RWPE2 (cell line): Measurements from ENCODE around the gene SH3RF1.

Source experiments
- ATAC-seq: fragments of 200-7000 bp; cut with Tn5 transposase; 3 replicates; pipeline ENCODE4 v1.9.1; 2021; ENCODE audit warnings: low read depth
- DNase-seq: peaks from one replicate; pipeline ENCODE4 v3.0.0-alpha.2; 2020; ENCODE audit warnings: low spot score
- H3K27ac ChIP-seq: fragments of 450-650 bp; 2 replicates; pipeline ENCODE4 v1.5.1; 2017; ENCODE audit warnings: mild to moderate bottlenecking; ENCODE audit not compliant: poor library complexity, severe bottlenecking
- H3K27me3 ChIP-seq: fragments of 250-450 bp; sonication (Bioruptor Pico); 2 replicates; pipeline ENCODE4 v1.5.1; 2021; ENCODE audit warnings: mild to moderate bottlenecking, moderate library complexity; ENCODE audit not compliant: insufficient read depth, poor library complexity, severe bottlenecking
- H3K36me3 ChIP-seq: fragments of 250-450 bp; sonication (Bioruptor Pico); 2 replicates; pipeline ENCODE4 v1.5.1; 2020; ENCODE audit warnings: low read depth, mild to moderate bottlenecking, moderate library complexity
- H3K4me1 ChIP-seq: fragments of 250-450 bp; sonication (Bioruptor Pico); 2 replicates; pipeline ENCODE4 v1.5.1; 2021; ENCODE audit warnings: mild to moderate bottlenecking, moderate library complexity; ENCODE audit not compliant: insufficient read depth, poor library complexity, severe bottlenecking
- H3K4me3 ChIP-seq: fragments of 250-450 bp; sonication (Bioruptor Pico); 2 replicates; pipeline ENCODE4 v1.5.1; 2021; ENCODE audit warnings: mild to moderate bottlenecking, moderate library complexity; ENCODE audit not compliant: severe bottlenecking
- H3K9me3 ChIP-seq: fragments of 250-450 bp; sonication (Bioruptor Pico); 2 replicates; pipeline ENCODE4 v1.5.1; 2021; ENCODE audit warnings: mild to moderate bottlenecking, moderate library complexity; ENCODE audit not compliant: severe bottlenecking
- CTCF ChIP-seq: fragments of 450-650 bp; IDR thresholded peaks from one replicate; pipeline ENCODE4 v1.5.1; 2017; ENCODE audit warnings: mild to moderate bottlenecking, moderate library complexity; ENCODE audit not compliant: poor library complexity, severe bottlenecking

Gene SH3RF1

GRCh38 chr4:169084954-169085353 lies 185.8 kb downstream of the SH3RF1 start:
- H3K9me3 ChIP-seq: no peaks in the 10 kb centered on the region
- no peak overlapping the region for H3K4me3 ChIP-seq
- no peaks in the 10 kb centered on the region for H3K27me3 ChIP-seq
- H3K4me1 ChIP-seq: no peaks in the 10 kb centered on the region
- no peak for DNase-seq
- no peak for ATAC-seq
- no peak overlapping the region for H3K27ac ChIP-seq
- no peaks in the 10 kb centered on the region for H3K36me3 ChIP-seq
- no peak for TF ChIP-seq CTCF

GRCh38 chr4:169080981-169081380 lies 189.8 kb downstream of the SH3RF1 start:
- no peak for ATAC-seq
- no peak overlapping the region for H3K27ac ChIP-seq

GRCh38 chr4:169079942-169080827 lies 190.6 kb downstream of the SH3RF1 start:
- Histone ChIP-seq H3K36me3 (no peaks in the 10 kb centered on the region), H3K27me3 (no peaks in the 10 kb centered on the region), H3K9me3 (no peaks in the 10 kb centered on the region), H3K27ac (no peak overlapping the region), H3K4me3 (no peak overlapping the region), H3K4me1 (no peaks in the 10 kb centered on the region)
- DNase-seq (no peak), ATAC-seq (no peak; the same call in 2 of the 3 replicates)
- TF ChIP-seq CTCF: no peak

More at GRCh38 chr4:169080981-169081380, 189.8 kb downstream of the SH3RF1 start:
- Histone ChIP-seq H3K4me3 (no peak overlapping the region), H3K4me1 (no peaks in the 10 kb centered on the region), H3K36me3 (no peaks in the 10 kb centered on the region), H3K9me3 (no peaks in the 10 kb centered on the region), H3K27me3 (no peaks in the 10 kb centered on the region)
- DNase-seq: no peak
- no peak for TF ChIP-seq CTCF

GRCh38 chr4:169074117-169074516 lies 196.6 kb downstream of the SH3RF1 start:
- H3K27ac ChIP-seq: no peak overlapping the region
- no peaks in the 10 kb centered on the region for H3K27me3 ChIP-seq
- H3K36me3 ChIP-seq: no peaks in the 10 kb centered on the region
- H3K9me3 ChIP-seq: no peaks in the 10 kb centered on the region
- TF ChIP-seq CTCF: no peak
- peaks cover 21% of the 10 kb centered on the region for H3K4me1 ChIP-seq
- ATAC-seq (no peak), DNase-seq (no peak)
- no peak overlapping the region for H3K4me3 ChIP-seq

GRCh38 chr4:169071747-169072146 lies 199.0 kb downstream of the SH3RF1 start:
- Histone ChIP-seq H3K9me3 (no peaks in the 10 kb centered on the region), H3K27ac (peak overlapping the region; percentile 99), H3K4me1 (peaks cover 32% of the 10 kb centered on the region), H3K27me3 (no peaks in the 10 kb centered on the region), H3K36me3 (no peaks in the 10 kb centered on the region), H3K4me3 (no peak overlapping the region)
- DNase-seq (no peak), ATAC-seq (no peak)
- no peak for TF ChIP-seq CTCF
